ENCODE measurements around the gene HOXB6.
A peak's percentile ranks its signal among the peaks of the same experiment; 100 is the strongest.

HOXB6 gene

DNA sequence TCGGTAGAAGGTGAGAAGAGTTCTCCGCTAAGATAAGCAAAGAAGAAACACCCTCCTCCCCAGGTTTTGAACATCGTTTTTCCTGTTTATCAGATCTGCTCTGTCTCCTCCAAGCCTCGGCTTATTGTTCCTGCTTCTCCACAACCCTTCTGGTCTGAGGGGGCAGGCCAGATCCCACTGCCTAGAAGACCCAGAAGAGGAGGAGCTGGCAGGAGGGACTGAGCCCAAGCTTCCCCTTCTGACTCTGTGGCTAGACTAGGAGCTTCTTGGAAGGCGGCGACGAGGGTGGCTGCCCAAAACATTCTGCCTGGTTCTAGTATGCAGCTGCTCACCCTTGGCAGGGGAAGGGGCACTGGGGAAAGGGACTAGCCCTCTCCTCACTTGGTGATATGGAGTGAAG, 6.0 kb downstream of the HOXB6 start:
- peak overlapping the region; percentile 70 for H3K4me3 ChIP-seq (ENCODE audit: low read length)
- TF ChIP-seq, protein P1, sequence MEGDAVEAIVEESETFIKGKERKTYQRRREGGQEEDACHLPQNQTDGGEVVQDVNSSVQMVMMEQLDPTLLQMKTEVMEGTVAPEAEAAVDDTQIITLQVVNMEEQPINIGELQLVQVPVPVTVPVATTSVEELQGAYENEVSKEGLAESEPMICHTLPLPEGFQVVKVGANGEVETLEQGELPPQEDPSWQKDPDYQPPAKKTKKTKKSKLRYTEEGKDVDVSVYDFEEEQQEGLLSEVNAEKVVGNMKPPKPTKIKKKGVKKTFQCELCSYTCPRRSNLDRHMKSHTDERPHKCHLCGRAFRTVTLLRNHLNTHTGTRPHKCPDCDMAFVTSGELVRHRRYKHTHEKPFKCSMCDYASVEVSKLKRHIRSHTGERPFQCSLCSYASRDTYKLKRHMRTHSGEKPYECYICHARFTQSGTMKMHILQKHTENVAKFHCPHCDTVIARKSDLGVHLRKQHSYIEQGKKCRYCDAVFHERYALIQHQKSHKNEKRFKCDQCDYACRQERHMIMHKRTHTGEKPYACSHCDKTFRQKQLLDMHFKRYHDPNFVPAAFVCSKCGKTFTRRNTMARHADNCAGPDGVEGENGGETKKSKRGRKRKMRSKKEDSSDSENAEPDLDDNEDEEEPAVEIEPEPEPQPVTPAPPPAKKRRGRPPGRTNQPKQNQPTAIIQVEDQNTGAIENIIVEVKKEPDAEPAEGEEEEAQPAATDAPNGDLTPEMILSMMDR (conservative IDR thresholded peaks at IDR 0.05; ENCODE audit: low read length) = no peak
- DNase-seq (ENCODE audit: low read depth) = no peak

DNA sequence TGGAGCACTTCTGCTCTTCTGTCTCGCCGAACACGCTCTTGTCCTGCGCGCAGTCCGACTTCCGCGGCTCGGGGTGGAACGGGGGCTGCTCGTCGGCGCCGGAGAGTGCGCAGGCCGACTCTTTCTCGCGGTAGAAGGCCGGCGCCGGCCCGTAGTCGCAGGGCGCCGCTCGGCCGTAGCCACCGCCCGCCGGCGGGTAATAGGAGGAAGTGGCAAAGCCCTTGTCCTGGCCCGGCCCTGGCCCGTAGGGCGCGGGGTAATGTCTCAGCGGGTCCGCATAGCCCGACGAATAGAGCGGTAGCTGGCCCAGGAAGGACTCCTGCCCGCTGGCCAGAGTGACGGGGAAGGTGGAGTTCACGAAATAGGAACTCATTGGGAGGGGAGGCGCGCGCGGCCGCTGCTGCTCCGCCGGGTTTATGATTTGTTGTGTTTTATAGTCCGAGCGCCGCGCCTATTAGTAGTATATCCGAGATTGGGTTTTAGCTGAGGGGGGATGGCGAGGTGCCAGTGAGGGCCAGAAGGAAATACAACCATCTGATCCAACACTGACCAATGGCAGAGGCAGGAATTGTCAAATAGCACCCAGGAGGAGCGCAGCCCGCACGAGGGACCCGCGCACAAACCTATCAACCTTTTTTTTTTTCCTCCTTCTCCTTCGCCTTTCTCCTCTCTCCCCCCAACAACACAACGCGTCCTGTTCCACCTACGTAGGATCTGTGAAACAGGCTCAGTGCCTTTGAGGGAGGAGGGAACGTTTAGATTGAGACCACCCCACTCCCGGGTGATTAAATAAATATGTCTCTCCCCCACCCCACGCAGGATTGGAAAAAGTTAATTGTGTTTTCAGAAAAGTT, 6.8 kb downstream of the HOXB6 start:
- DNase-seq (ENCODE audit: low read depth) = peak; percentile 87

DNA sequence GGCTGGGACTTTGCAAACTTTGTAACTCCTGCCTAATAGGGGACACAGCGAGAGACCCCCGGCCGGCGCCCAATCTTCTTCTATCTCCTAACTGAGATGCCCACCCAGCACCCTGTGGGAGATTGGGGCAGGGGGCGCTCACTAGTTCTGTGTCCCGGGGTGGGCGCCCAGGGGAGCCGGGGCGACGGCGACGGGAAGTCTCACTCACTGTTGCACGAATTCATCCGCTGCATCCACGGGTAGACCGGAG, 7.3 kb downstream of the HOXB6 start:
- TF ChIP-seq, protein P1 (conservative IDR thresholded peaks at IDR 0.05; ENCODE audit: low read length) = no peak
- peak overlapping the region; percentile 70 for H3K4me3 ChIP-seq (ENCODE audit: low read length)
- no peak for DNase-seq (ENCODE audit: low read depth)

More for the DNA sequence above, 6.8 kb downstream of the HOXB6 start:
- H3K4me3 ChIP-seq (ENCODE audit: low read length) = peak overlapping the region; percentile 70
- TF ChIP-seq, protein P1 (conservative IDR thresholded peaks at IDR 0.05; ENCODE audit: low read length) = no peak

DNA sequence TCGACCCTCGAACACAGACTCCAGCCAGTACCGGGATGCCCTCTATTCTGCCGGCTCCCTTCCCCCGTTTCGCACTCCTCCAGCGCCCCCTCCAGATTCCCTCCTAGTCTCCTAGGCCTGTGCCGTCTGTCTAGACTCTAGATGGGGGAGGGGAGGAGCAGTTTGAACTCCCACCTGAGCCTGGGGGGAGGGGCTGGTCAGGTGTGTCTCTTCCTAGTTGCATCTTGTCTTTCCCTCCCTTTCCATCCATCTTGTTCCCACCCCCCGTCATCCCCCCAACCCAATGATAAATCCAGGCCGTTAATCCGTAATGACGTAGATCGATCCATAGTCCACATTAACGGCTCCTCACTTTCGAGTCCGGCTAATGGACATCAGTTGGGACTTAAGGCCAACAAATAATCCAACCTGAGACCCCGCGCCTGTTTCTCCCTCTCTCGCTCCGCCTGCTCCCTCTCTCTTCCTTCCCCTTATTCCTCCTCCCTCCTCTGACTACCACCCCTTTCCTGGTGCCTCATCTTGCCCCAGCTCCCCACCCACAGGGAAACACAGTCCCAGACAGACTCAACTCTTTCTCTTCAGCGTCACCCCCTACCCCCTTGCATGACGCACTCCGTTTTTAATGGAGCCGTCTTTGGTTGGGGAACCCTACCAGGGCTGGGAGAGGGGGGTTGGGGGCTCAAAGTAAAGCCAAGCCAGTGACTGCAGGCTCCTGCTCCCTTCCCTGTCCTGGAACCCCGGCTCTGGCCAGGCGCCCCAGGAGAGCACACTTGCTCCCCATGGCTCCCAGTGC, 7.9 kb downstream of the HOXB6 start:
- no peak for DNase-seq (ENCODE audit: low read depth)
- peak overlapping the region; percentile 70 for H3K4me3 ChIP-seq (ENCODE audit: low read length)
- TF ChIP-seq, protein P1 (conservative IDR thresholded peaks at IDR 0.05; ENCODE audit: low read length) = no peak

GRCh38 chr17:48596000-48596734, 8.6 kb downstream of the HOXB6 start:
- H3K4me3 ChIP-seq (ENCODE audit: low read length) = peak overlapping the region; percentile 70
- TF ChIP-seq, protein P1 (conservative IDR thresholded peaks at IDR 0.05; ENCODE audit: low read length) = no peak
- DNase-seq (ENCODE audit: low read depth) = no peak

GRCh38 chr17:48595278-48595999, 9.3 kb downstream of the HOXB6 start:
- no peak for DNase-seq (ENCODE audit: low read depth)
- TF ChIP-seq, protein P1 (conservative IDR thresholded peaks at IDR 0.05; ENCODE audit: low read length) = no peak
- H3K4me3 ChIP-seq (ENCODE audit: low read length) = peak overlapping the region; percentile 82

Data from AG10803 (cell line).